CD4-positive, alpha-beta T cell (primary cell): Measurements from ENCODE around the gene HK1. TPM values are rescaled to one million over a fixed set of nuclear protein-coding genes. Genes with fewer than 3 reads are reported as not detected.

Source experiments
- ATAC-seq: fragments of 200-7000 bp; cut with Tn5 transposase; one replicate; pipeline ENCODE4 v1.10.0; 2022; ENCODE audit warnings: mild to moderate bottlenecking; ENCODE audit not compliant: poor library complexity
- CTCF ChIA-PET: fragments of 350-600 bp; sonication (Branson Sonifier 250); formaldehyde crosslinking; loops from one replicate; lab custom pipeline; 2021; ENCODE audit warnings: antibody characterized with exemption, inconsistent platforms; lab: Charles Lee
- POLR2A ChIA-PET: fragments of 350-600 bp; sonication (Branson Sonifier 250); formaldehyde crosslinking; loops from one replicate; lab custom pipeline; 2021; ENCODE audit warnings: antibody characterized with exemption, inconsistent platforms; lab: Charles Lee
- DNase-seq, 14 experiments: peaks; one replicate each; pipeline ENCODE4 v3.0.0-alpha.2; 2013 to 2020; ENCODE audit warnings: mixed read lengths in 2 of 14
- H3K27ac ChIP-seq, 2 donors: one replicate each; pipeline versions ENCODE4 v1.5.1 to v1.7.0; 2013; ENCODE audit warnings: low read length in 2 of 2, low read depth in 1 of 2, mild to moderate bottlenecking in 1 of 2
- H3K27me3 ChIP-seq, 2 experiments: 1 replicate in 1 of 2; 2 replicates in 1 of 2; pipeline versions ENCODE4 v1.6.1 to v1.7.0; 2013; ENCODE audit warnings: low read length in 2 of 2, control low read depth in 1 of 2, mild to moderate bottlenecking in 1 of 2, moderate library complexity in 1 of 2; ENCODE audit not compliant: insufficient read depth in 2 of 2, control insufficient read depth in 1 of 2
- H3K36me3 ChIP-seq: one replicate; pipeline ENCODE4 v1.6.1; 2013; ENCODE audit warnings: low read length, control low read depth; ENCODE audit not compliant: insufficient read depth
- H3K4me1 ChIP-seq: one replicate; pipeline ENCODE4 v1.6.1; 2013; ENCODE audit warnings: low read length, control low read depth; ENCODE audit not compliant: insufficient read depth
- H3K4me3 ChIP-seq: one replicate; pipeline ENCODE4 v1.5.1; 2013; ENCODE audit warnings: mild to moderate bottlenecking, low read length, moderate library complexity
- H3K9me3 ChIP-seq, 2 experiments: 1 replicate in 1 of 2; 2 replicates in 1 of 2; pipeline versions ENCODE4 v1.6.1 to v1.7.0; 2013; ENCODE audit warnings: low read length in 2 of 2, mild to moderate bottlenecking in 2 of 2, control low read depth in 1 of 2, moderate library complexity in 1 of 2; ENCODE audit not compliant: control insufficient read depth in 1 of 2, insufficient read depth in 1 of 2
- H3K27ac Mint-ChIP-seq: one replicate; pipeline ENCODE4 v1.8.0; 2020; ENCODE audit warnings: mixed read lengths
- H3K27me3 Mint-ChIP-seq: one replicate; pipeline ENCODE4 v1.8.0; 2021; ENCODE audit warnings: mixed read lengths
- H3K36me3 Mint-ChIP-seq: one replicate; pipeline ENCODE4 v1.8.0; 2021; ENCODE audit warnings: low read depth, mixed read lengths
- H3K4me1 Mint-ChIP-seq: one replicate; pipeline ENCODE4 v1.8.0; 2021; ENCODE audit warnings: low read depth, mixed read lengths
- H3K4me3 Mint-ChIP-seq: one replicate; pipeline ENCODE4 v1.8.0; 2020; ENCODE audit warnings: mild to moderate bottlenecking, mixed read lengths
- H3K9me3 Mint-ChIP-seq: one replicate; pipeline ENCODE4 v1.8.0; 2020; ENCODE audit warnings: mixed read lengths
- intact Hi-C, 2 experiments: fragments of 100-400 bp; cut with DNase I in 1 of 2; cut with micrococcal nuclease in 1 of 2; formaldehyde crosslinking; loops; one replicate each; pipeline versions ENCODE4 v1.15.1 to v1.9.0; 2023 to 2025; cut with DNase I, micrococcal nuclease
- total RNA-seq, 174 experiments: library from RNA in 2 of 174; stranded (reverse) in 2 of 174; gene quantifications; one replicate each; pipeline ENCODE4 v1.2.3 and lab custom pipeline; 2021 to 2026
- TF ChIP-seq, protein P1 (sequence below): fragments of 200-600 bp; IDR thresholded peaks from one replicate; pipeline ENCODE4 v1.8.0; 2022; ENCODE audit warnings: antibody characterized with exemption, mild to moderate bottlenecking

Gene HK1
- total RNA-seq, 2 experiments from 2014 or later: 45.6 to 48.1 TPM

DNA sequence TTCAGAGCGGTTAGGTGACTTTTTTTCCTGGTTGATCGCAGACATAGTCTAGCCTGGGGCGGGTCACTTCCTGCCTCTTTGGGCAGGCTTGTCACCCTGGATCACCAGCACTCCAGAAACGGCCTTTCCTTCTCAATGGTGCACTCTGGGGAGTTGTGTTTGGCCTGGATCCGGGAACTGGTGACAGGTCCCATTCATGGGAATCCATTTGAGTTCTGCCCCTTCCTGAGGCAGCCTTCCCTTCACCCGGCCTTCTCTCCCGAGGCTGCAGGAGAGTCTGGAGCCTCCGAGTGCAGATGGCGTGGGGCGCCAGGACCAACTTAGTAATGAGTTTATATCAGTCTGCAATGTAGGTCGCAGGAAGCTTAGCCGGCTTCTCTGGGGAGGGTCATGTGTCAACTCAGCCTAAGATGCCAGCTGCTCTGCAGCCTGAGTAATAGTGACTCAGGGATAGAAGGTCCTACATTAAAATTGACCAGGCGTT lies 84.2 kb downstream of the HK1 start:
- intact Hi-C loops: loop anchor here in 1 of 2 experiments (10.0 kb wide), 1 partner anchor 128 kb away; no protein-coding TSS in a partner anchor
- Mint-ChIP-seq H3K9me3 (no peaks in the 10 kb centered on the region), H3K27ac (peak overlapping the region; percentile 94), H3K4me3 (peak overlapping the region; percentile 30), H3K4me1 (peaks cover 70% of the 10 kb centered on the region), H3K36me3 (peaks cover 75% of the 10 kb centered on the region), H3K27me3 (no peaks in the 10 kb centered on the region)
- Histone ChIP-seq H3K36me3 (peaks cover 57% of the 10 kb centered on the region), H3K27ac (peak overlapping the region; percentile 24 to 26), H3K4me3 (no peak overlapping the region), H3K9me3 (no peaks in the 10 kb centered on the region), H3K4me1 (peaks cover 57% of the 10 kb centered on the region), H3K27me3 (no peaks in the 10 kb centered on the region)
- ChIA-PET POLR2A (interaction anchor here (0.8 to 4.1 kb wide), 6 partner anchors 11 to 45 kb away, joined by 3 to 20 read pairs (median 7); no protein-coding TSS in a partner anchor), CTCF (interaction anchor here (1.9 kb wide), 1 partner anchor 9 kb away, joined by 4 read pairs; no protein-coding TSS in a partner anchor)
- ATAC-seq: peak; percentile 36
- peak in 10 of 14 experiments; percentile 9 to 63 (median 34) for DNase-seq
- TF ChIP-seq, protein P1, sequence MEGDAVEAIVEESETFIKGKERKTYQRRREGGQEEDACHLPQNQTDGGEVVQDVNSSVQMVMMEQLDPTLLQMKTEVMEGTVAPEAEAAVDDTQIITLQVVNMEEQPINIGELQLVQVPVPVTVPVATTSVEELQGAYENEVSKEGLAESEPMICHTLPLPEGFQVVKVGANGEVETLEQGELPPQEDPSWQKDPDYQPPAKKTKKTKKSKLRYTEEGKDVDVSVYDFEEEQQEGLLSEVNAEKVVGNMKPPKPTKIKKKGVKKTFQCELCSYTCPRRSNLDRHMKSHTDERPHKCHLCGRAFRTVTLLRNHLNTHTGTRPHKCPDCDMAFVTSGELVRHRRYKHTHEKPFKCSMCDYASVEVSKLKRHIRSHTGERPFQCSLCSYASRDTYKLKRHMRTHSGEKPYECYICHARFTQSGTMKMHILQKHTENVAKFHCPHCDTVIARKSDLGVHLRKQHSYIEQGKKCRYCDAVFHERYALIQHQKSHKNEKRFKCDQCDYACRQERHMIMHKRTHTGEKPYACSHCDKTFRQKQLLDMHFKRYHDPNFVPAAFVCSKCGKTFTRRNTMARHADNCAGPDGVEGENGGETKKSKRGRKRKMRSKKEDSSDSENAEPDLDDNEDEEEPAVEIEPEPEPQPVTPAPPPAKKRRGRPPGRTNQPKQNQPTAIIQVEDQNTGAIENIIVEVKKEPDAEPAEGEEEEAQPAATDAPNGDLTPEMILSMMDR: no peak

DNA sequence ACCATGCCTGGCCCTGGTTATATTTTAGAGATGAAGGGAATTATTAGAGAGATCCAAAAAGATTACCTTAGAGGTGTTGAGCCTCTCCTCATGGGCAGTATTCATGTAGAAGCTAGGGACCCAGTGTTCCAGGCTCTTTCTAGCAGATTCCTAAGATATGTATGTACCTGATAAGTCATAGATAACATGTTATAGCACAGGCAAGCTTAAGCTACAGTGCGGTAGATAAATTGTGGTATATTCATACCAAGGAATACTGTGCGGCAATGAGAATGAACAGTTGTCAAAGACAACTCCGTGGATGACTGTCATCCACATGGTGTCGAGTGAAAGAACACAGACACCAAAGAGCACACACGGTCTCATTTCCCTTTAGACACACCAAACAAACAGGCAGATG lies 85.4 kb downstream of the HK1 start:
- no peak overlapping the region for H3K4me3 ChIP-seq
- POLR2A ChIA-PET: interaction anchor here (1.3 to 4.1 kb wide), 5 partner anchors 15 to 46 kb away, joined by 4 to 20 read pairs (median 10); no protein-coding TSS in a partner anchor

DNA sequence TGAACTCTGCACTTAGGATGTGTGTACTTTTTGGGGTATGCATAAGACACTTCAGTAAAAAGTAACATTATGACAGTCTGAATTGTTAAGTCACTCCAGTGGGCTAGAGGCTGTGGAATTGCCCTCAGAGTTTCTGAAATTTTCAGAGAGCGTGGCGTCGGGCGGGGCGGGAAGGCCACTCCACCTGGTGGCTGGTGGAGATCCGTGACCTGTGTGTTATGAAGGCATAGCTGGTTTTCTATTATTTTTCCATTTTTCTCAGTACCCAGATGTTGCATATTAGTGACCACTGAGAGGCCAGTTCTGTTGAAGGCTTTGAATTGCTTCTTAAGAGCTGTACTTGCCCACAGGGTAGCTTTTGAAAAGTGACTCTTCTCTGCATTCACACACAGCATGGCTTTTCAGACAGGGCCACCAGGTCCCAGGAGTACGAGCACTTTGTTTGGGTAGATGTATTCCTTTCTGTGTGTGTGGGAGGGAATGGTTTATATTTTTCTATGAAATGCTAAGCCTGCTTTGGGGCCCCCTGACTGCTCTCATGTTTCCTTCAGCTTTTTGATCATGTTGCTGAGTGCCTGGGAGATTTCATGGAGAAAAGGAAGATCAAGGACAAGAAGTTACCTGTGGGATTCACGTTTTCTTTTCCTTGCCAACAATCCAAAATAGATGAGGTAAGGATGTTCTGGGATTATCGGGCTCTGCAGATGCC lies 86.1 kb downstream of the HK1 start:
- Mint-ChIP-seq H3K27ac (peak overlapping the region; percentile 94), H3K9me3 (no peaks in the 10 kb centered on the region), H3K4me1 (peaks cover 59% of the 10 kb centered on the region), H3K36me3 (peaks cover 89% of the 10 kb centered on the region), H3K27me3 (no peaks in the 10 kb centered on the region), H3K4me3 (peak overlapping the region; percentile 23)
- intact Hi-C loops: loop anchor here in 1 of 2 experiments (10.0 kb wide), 1 partner anchor 130 kb away; no protein-coding TSS in a partner anchor
- no peaks in the 10 kb centered on the region for H3K27me3 ChIP-seq
- no peak overlapping the region for H3K27ac ChIP-seq
- DNase-seq: peak in 1 of 14 experiments; percentile 34
- no peaks in the 10 kb centered on the region for H3K9me3 ChIP-seq
- peaks cover 42% of the 10 kb centered on the region for H3K4me1 ChIP-seq
- TF ChIP-seq, protein P1: no peak
- peaks cover 76% of the 10 kb centered on the region for H3K36me3 ChIP-seq
- CTCF ChIA-PET: interaction anchor here (0.6 to 1.9 kb wide), 5 partner anchors 11 to 132 kb away, joined by 3 to 4 read pairs (median 3); no protein-coding TSS in a partner anchor
- no peak for ATAC-seq
- POLR2A ChIA-PET: interaction anchor here (0.7 to 4.1 kb wide), 5 partner anchors 15 to 132 kb away, joined by 3 to 18 read pairs (median 6); no protein-coding TSS in a partner anchor
- no peak overlapping the region for H3K4me3 ChIP-seq

More for the DNA sequence above, 85.4 kb downstream of the HK1 start:
- peaks cover 49% of the 10 kb centered on the region for H3K4me1 ChIP-seq
- CTCF ChIA-PET: interaction anchor here (0.6 to 1.9 kb wide), 3 partner anchors 10 to 36 kb away, joined by 3 to 4 read pairs (median 3); no protein-coding TSS in a partner anchor
- peak overlapping the region; percentile 94 for H3K27ac Mint-ChIP-seq
- no peak for DNase-seq
- peaks cover 69% of the 10 kb centered on the region for H3K36me3 ChIP-seq
- H3K36me3 Mint-ChIP-seq: peaks cover 82% of the 10 kb centered on the region
- TF ChIP-seq, protein P1: no peak
- peak overlapping the region in 1 of 2 donors; percentile 26 for H3K27ac ChIP-seq
- intact Hi-C loops: loop anchor here in 1 of 2 experiments (10.0 kb wide), 1 partner anchor 129 kb away; no protein-coding TSS in a partner anchor
- H3K9me3 Mint-ChIP-seq: no peaks in the 10 kb centered on the region
- H3K27me3 ChIP-seq: no peaks in the 10 kb centered on the region
- peak overlapping the region; percentile 23 for H3K4me3 Mint-ChIP-seq
- H3K27me3 Mint-ChIP-seq: no peaks in the 10 kb centered on the region
- no peaks in the 10 kb centered on the region for H3K9me3 ChIP-seq
- ATAC-seq: no peak
- peaks cover 61% of the 10 kb centered on the region for H3K4me1 Mint-ChIP-seq
